Body of pancreas (tissue), 4 donors: ENCODE measurements around the gene CTNS.

ENCODE experiments used
- CTCF ChIP-seq, 7 experiments: fragments of 450-650 bp in 4 of 7; fragments of 200-600 bp in 3 of 7; sonication (generic) in 3 of 7; IDR thresholded peaks; one replicate each; pipeline ENCODE4 v1.5.1; 2016 to 2019; ENCODE audit warnings: antibody characterized with exemption in 7 of 7
- POLR2A ChIP-seq, 3 donors: fragments of 450-650 bp; IDR thresholded peaks; one replicate each; pipeline ENCODE4 v1.6.1; 2016; ENCODE audit warnings: antibody characterized with exemption in 3 of 3, mild to moderate bottlenecking in 2 of 3

DNA sequence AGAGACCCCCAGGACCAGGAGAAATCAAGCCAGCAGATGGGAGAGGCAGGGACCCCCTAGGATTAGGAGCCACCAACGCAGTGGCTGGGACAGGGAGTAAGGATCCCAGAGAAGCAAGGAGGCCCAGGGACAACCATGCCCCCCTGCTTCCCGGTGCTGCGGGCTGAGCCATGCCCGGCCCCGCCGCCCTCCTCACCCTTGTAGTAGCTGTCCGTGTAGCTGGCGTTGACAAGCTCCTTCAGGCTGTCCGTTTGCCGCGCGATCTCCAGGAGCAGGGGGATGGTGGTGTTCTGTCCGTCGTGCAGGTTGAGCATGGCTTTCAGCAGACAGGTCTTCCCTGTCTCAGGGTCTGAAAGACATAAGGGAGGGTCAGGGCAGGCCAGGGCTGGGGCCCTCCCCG, 45.8 kb upstream of the CTNS start:
- TF ChIP-seq CTCF (IDR thresholded peaks at IDR 0.05) (no peak), POLR2A (IDR thresholded peaks at IDR 0.05) (no peak)
